A673 (cell line): ENCODE data around the gene EFHC2.

Experiments
- EZH2 ChIP-seq: fragments of 200-600 bp; sonication (generic); IDR thresholded peaks from 2 replicates; pipeline ENCODE4 v1.6.1; 2017; ENCODE audit warnings: borderline replicate concordance, low read depth, mild to moderate bottlenecking, mixed read lengths, antibody characterized with exemption, low read length; ENCODE audit not compliant: poor library complexity, severe bottlenecking
- TF ChIP-seq, protein P1 (sequence below): fragments of 300-800, 200-600 bp; sonication (generic); conservative IDR thresholded peaks from 2 replicates; pipeline ENCODE4 v1.5.1; 2017; ENCODE audit warnings: low read depth, mild to moderate bottlenecking, antibody characterized with exemption, low read length, moderate library complexity, mixed read lengths

DNA sequence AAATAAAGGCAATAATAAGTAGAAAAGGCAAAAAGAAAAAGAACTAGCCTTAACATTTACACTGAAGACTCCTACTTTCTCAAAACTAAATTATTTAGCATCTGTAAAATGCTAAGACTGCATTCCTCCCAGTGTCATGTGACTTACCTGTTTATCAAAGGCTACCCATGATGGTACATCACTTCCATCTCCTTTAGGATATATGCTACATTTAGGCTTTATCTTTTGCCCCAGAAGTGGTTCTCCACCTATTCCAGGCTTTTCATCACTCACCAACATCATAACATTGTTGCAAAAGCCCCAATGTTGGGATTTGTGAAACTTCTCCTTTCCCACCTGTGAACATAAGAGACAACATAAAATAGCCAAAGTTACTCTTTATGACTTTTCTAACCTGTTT lies 31.1 kb downstream of the EFHC2 start:
- TF ChIP-seq, protein P1, sequence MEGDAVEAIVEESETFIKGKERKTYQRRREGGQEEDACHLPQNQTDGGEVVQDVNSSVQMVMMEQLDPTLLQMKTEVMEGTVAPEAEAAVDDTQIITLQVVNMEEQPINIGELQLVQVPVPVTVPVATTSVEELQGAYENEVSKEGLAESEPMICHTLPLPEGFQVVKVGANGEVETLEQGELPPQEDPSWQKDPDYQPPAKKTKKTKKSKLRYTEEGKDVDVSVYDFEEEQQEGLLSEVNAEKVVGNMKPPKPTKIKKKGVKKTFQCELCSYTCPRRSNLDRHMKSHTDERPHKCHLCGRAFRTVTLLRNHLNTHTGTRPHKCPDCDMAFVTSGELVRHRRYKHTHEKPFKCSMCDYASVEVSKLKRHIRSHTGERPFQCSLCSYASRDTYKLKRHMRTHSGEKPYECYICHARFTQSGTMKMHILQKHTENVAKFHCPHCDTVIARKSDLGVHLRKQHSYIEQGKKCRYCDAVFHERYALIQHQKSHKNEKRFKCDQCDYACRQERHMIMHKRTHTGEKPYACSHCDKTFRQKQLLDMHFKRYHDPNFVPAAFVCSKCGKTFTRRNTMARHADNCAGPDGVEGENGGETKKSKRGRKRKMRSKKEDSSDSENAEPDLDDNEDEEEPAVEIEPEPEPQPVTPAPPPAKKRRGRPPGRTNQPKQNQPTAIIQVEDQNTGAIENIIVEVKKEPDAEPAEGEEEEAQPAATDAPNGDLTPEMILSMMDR: no peak
- TF ChIP-seq EZH2: no peak
